Neutrophil (primary cell): ENCODE measurements around the gene GTF3C5.

Experiments used
- H3K27ac ChIP-seq: fragments of 200-600 bp; sonication (generic); 2 replicates; pipeline ENCODE4 v1.5.1; 2016; ENCODE audit warnings: mild to moderate bottlenecking, moderate library complexity
- H3K27me3 ChIP-seq: fragments of 200-600 bp; sonication (generic); 2 replicates; pipeline ENCODE4 v1.6.0; 2016; ENCODE audit warnings: mild to moderate bottlenecking
- H3K36me3 ChIP-seq: fragments of 200-600 bp; sonication (generic); 2 replicates; pipeline ENCODE4 v1.5.1; 2017
- H3K4me1 ChIP-seq, 2 experiments: fragments of 200-600 bp in 1 of 2; sonication (generic) in 1 of 2; 1 replicate in 1 of 2; 2 replicates in 1 of 2; pipeline versions ENCODE4 v1.5.1 to v1.6.1; 2013 to 2016; ENCODE audit warnings: low read depth in 1 of 2, low read length in 1 of 2, mild to moderate bottlenecking in 1 of 2, moderate library complexity in 1 of 2; ENCODE audit not compliant: control insufficient read depth in 1 of 2, insufficient read depth in 1 of 2
- H3K4me3 ChIP-seq, 2 experiments: fragments of 200-600 bp in 1 of 2; sonication (generic) in 1 of 2; 1 replicate in 1 of 2; 2 replicates in 1 of 2; pipeline ENCODE4 v1.5.1; 2013 to 2016; ENCODE audit warnings: low read depth in 1 of 2, low read length in 1 of 2, mild to moderate bottlenecking in 1 of 2, moderate library complexity in 1 of 2
- H3K9me3 ChIP-seq: fragments of 200-600 bp; sonication (generic); 2 replicates; pipeline ENCODE4 v1.5.1; 2016
- TF ChIP-seq, protein P1 (sequence below): fragments of 200-600 bp; sonication (generic); IDR thresholded peaks from 2 replicates; pipeline ENCODE4 v1.5.1; 2016; ENCODE audit warnings: antibody characterized with exemption

GTF3C5 gene

DNA sequence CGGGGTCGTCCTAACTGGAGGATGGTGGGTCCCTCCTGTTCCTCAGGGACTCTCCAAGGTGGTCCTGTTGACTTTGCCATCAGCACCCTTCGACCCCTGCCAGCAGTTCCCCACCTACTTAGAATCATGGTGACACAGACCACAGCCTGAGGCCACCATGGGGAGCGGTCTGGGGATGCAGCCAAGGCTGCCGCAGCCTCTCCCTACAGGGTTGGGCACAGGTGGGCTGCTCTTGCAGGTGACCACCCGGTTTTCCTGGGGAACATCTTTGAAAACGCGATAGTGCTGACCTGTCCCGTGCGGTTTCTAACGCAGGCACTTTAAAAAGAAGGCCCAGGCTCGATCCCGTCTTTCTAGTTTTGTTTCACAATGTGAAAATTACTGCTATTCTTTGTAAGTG lies 18.2 kb downstream of the GTF3C5 start:
- TF ChIP-seq, protein P1, sequence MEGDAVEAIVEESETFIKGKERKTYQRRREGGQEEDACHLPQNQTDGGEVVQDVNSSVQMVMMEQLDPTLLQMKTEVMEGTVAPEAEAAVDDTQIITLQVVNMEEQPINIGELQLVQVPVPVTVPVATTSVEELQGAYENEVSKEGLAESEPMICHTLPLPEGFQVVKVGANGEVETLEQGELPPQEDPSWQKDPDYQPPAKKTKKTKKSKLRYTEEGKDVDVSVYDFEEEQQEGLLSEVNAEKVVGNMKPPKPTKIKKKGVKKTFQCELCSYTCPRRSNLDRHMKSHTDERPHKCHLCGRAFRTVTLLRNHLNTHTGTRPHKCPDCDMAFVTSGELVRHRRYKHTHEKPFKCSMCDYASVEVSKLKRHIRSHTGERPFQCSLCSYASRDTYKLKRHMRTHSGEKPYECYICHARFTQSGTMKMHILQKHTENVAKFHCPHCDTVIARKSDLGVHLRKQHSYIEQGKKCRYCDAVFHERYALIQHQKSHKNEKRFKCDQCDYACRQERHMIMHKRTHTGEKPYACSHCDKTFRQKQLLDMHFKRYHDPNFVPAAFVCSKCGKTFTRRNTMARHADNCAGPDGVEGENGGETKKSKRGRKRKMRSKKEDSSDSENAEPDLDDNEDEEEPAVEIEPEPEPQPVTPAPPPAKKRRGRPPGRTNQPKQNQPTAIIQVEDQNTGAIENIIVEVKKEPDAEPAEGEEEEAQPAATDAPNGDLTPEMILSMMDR, result no peak
- H3K9me3 ChIP-seq, result no peaks in the 10 kb centered on the region
- no peaks in the 10 kb centered on the region for H3K4me1 ChIP-seq
- H3K4me3 ChIP-seq, result no peak overlapping the region
- no peaks in the 10 kb centered on the region for H3K27me3 ChIP-seq
- H3K27ac ChIP-seq, result no peak overlapping the region
- peaks cover 98% of the 10 kb centered on the region for H3K36me3 ChIP-seq

DNA sequence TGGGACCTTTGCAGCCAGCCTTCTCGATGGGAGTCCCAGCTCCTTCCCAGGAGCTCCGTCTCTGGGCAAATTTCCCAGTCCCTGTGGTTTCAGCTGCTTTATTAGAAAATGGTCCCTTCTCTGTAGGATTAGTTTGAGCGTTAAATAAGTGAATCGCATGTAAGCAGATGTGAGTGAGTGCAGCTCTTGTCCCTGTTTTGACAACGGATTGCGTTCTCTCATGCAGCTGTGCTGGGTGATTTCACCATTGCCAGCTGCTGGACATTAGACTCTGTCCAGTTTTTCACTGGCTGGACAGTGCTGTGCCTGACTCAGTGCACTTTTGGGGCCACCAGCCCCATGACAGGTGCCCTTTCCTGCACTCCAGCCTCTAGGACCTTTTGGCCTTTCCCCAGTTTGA lies 19.3 kb downstream of the GTF3C5 start:
- peaks cover 98% of the 10 kb centered on the region for H3K36me3 ChIP-seq
- H3K27ac ChIP-seq, result no peak overlapping the region
- H3K9me3 ChIP-seq, result no peaks in the 10 kb centered on the region
- no peaks in the 10 kb centered on the region for H3K4me1 ChIP-seq
- H3K27me3 ChIP-seq, result no peaks in the 10 kb centered on the region
- H3K4me3 ChIP-seq, result no peak overlapping the region
- TF ChIP-seq, protein P1, result no peak

DNA sequence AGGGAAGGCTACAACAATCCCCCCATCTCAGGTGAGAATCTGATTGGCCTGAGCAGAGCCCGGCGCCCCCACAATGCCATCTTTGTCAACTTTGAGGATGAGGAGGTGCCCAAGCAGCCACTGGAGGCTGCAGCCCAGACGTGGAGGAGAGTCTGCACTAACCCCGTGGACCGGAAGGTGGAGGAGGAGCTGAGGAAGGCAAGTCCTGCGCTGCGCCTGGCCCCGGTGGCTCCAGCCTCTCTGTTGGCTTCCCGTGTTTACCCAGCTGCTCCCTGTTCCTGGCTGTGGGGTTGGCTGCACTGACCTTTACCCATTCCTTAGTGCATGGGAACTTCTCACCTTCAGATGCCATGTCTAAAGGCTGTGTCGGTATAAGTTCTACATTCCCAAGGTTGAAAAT lies 20.0 kb downstream of the GTF3C5 start:
- H3K27ac ChIP-seq, result no peak overlapping the region
- TF ChIP-seq, protein P1, result no peak
- no peaks in the 10 kb centered on the region for H3K4me1 ChIP-seq
- H3K9me3 ChIP-seq, result no peaks in the 10 kb centered on the region
- no peak overlapping the region for H3K4me3 ChIP-seq
- H3K27me3 ChIP-seq, result no peaks in the 10 kb centered on the region
- peaks cover 98% of the 10 kb centered on the region for H3K36me3 ChIP-seq

DNA sequence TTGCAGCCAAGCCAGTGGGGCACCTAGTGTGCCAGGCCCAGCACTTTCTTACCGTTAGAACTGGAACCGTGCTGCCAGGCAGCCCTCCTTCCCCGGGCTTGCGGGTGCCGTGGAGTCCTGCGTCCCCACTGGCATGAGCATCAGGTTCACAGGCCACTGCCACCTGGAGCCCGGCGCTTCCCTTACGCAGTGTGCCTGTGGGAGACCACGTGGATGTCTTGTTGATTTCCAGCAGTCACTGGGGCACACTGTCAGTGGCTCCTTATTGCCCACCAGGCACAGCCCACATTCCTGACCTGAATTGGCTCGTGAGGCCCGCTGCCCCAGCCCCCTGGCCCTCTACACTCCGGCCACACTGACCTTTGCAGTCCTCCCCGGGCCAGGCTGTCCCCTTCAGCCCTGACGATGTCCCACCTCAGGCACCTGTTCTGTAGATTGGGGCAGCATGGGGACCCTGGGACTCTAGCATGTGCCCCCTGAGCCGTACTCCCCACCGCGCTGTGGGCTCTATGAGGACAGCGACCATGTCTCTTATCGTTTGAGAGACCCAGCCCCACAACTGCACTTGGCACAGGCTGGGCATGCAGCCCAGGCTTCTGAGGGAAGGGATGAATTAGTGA lies 20.6 kb downstream of the GTF3C5 start:
- Histone ChIP-seq H3K4me3 (no peak overlapping the region), H3K36me3 (peaks cover 98% of the 10 kb centered on the region), H3K9me3 (no peaks in the 10 kb centered on the region), H3K27me3 (no peaks in the 10 kb centered on the region), H3K4me1 (no peaks in the 10 kb centered on the region), H3K27ac (no peak overlapping the region)
- TF ChIP-seq, protein P1, result no peak

DNA sequence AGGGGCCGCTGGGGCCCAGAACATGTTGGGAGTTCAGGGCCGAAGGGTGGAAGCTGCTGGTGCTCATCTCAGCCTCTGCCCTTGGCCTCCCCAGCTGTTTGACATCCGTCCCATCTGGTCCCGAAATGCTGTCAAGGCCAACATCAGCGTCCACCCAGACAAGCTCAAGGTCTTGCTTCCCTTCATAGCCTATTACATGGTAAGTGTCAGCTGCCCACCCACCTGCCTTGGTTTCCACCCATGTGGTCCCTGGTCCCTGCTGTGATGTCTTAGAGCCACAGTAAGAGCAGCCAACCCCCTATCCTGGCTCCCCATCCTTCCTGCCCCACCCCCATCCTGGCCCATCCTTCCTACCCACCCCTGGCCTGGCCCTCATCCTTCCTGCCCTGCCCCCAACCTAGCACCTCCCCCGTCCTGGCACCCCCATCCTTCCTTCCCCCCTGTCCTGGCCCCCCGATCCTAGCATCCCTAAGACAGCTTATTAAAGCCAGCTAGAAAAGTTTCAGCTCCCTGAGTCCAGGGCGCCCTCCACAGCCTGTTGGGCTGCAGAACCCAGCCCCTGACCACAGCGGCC lies 21.3 kb downstream of the GTF3C5 start:
- Histone ChIP-seq H3K9me3 (no peaks in the 10 kb centered on the region), H3K4me3 (no peak overlapping the region), H3K4me1 (no peaks in the 10 kb centered on the region), H3K36me3 (peaks cover 98% of the 10 kb centered on the region), H3K27me3 (no peaks in the 10 kb centered on the region), H3K27ac (no peak overlapping the region)
- TF ChIP-seq, protein P1, result no peak
